ENCODE data around the gene WDR31.

GRCh38 chr9:113267911-113268566 is 72.0 kb downstream of the WDR31 start:
- TF ChIP-seq CTCF (IDR thresholded peaks at IDR 0.05) = no peak
- no peak for TF ChIP-seq ZFX (IDR thresholded peaks at IDR 0.05; ENCODE audit: borderline replicate concordance)

All from 22Rv1 (cell line).